Left ventricle myocardium inferior (tissue), 1 donor: Measurements from ENCODE around the gene LRRC10B. TPM values are rescaled to one million over a fixed set of nuclear protein-coding genes. Genes with fewer than 3 reads are reported as not detected.

Experiments used
- DNase-seq: peaks from one replicate; pipeline ENCODE4 v3.0.0-alpha.2; 2020
- H3K27ac ChIP-seq: fragments of 200-600 bp; replicated peaks from 2 replicates; pipeline ENCODE4 v1.8.0; 2021
- H3K27me3 ChIP-seq: fragments of 200-600 bp; 2 replicates; pipeline ENCODE4 v1.8.0; 2021; ENCODE audit warnings: low read depth
- H3K36me3 ChIP-seq: fragments of 200-600 bp; 2 replicates; pipeline ENCODE4 v1.8.0; 2021
- H3K4me1 ChIP-seq: fragments of 200-600 bp; 2 replicates; pipeline ENCODE4 v1.8.0; 2021
- H3K4me3 ChIP-seq: fragments of 200-600 bp; 2 replicates; pipeline ENCODE4 v1.8.0; 2021; ENCODE audit warnings: mild to moderate bottlenecking, moderate library complexity
- H3K9me3 ChIP-seq: fragments of 200-600 bp; replicated peaks from 2 replicates; pipeline ENCODE4 v1.8.0; 2021
- intact Hi-C: fragments of 100-400 bp; cut with micrococcal nuclease; formaldehyde crosslinking; loops from one replicate; pipeline ENCODE4 v1.11.0; 2022
- total RNA-seq: library from RNA; stranded (reverse); fragmentation: NEBNext Ultra II Directional; extraction: Animal tissue kit (Norgen Biotek cat#: 25700); gene quantifications from one replicate; pipeline ENCODE4 v1.2.1, GENCODE V29; 2021
- TF ChIP-seq, protein P1 (sequence below): fragments of 200-600 bp; IDR thresholded peaks from 2 replicates; pipeline ENCODE4 v1.8.0; 2021; ENCODE audit warnings: antibody characterized with exemption, mild to moderate bottlenecking, borderline replicate concordance
- donor health status: DM: no; HTN: yes; CAD: no; lungs with severe emphysema.

Gene LRRC10B
- total RNA-seq, 1 donor from 2014 or later = 0.88 TPM

DNA sequence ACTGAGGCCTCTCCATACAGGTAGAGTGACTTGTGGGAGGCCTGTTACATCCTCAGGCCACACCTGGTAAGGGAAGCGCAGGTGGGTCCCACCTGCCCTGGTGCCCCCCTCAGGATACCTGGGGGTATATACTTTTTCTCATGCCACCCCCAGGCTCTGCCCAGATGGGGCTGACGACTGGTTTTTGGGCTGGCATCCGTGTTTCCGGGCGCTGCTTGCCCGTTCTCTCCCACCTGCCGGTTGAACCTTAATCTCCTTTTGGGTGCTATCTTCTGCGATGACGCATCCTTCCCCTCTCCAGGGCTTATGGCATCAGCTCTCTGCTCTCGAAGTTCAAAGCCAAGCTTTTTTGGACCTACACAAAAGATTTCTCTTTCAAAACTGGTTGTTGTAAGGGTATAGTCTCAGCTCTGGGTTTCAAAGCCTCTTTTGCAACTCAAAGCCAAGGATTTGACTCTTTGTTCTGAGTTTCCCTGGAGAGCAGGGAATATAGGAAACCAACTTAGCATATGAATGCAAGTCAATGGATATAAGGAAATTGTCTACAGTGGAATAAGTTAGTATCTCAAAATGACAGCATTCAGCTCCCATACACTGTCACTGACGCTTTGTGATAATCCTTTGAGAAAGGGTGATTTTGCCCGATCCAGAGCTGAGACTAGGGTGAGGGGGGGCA lies 8.6 kb upstream of the LRRC10B start:
- no peaks in the 10 kb centered on the region for H3K9me3 ChIP-seq
- TF ChIP-seq, protein P1, sequence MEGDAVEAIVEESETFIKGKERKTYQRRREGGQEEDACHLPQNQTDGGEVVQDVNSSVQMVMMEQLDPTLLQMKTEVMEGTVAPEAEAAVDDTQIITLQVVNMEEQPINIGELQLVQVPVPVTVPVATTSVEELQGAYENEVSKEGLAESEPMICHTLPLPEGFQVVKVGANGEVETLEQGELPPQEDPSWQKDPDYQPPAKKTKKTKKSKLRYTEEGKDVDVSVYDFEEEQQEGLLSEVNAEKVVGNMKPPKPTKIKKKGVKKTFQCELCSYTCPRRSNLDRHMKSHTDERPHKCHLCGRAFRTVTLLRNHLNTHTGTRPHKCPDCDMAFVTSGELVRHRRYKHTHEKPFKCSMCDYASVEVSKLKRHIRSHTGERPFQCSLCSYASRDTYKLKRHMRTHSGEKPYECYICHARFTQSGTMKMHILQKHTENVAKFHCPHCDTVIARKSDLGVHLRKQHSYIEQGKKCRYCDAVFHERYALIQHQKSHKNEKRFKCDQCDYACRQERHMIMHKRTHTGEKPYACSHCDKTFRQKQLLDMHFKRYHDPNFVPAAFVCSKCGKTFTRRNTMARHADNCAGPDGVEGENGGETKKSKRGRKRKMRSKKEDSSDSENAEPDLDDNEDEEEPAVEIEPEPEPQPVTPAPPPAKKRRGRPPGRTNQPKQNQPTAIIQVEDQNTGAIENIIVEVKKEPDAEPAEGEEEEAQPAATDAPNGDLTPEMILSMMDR = no peak
- H3K4me1 ChIP-seq = peaks cover 17% of the 10 kb centered on the region
- H3K27ac ChIP-seq = no peak overlapping the region
- intact Hi-C loops = no loop called here
- no peak overlapping the region for H3K4me3 ChIP-seq
- H3K27me3 ChIP-seq = peaks cover under 1% of the 10 kb centered on the region
- no peak for DNase-seq
- no peaks in the 10 kb centered on the region for H3K36me3 ChIP-seq

DNA sequence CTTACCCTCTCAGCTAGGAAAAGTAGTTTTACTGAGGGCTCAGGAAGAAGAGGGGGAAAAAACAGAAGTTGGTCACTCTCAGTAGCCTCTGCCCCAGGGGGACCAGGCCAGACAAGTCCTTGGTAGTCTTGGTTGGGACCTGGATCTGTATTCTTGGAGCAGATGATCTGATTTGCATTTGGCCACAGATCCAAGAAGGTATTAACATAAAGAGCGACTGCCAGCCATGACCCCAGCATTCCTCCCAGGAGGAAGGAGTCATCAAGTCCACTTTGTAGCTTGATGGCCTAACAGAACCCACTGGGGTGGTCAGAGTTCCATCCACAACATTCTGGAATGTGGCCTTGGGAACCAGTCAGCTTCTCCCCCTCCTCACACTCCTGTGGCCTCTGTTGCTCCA lies 6.0 kb upstream of the LRRC10B start:
- TF ChIP-seq, protein P1 = no peak
- Histone ChIP-seq H3K4me3 (no peak overlapping the region), H3K4me1 (no peaks in the 10 kb centered on the region), H3K27me3 (peaks cover 26% of the 10 kb centered on the region), H3K36me3 (no peaks in the 10 kb centered on the region), H3K9me3 (no peaks in the 10 kb centered on the region), H3K27ac (no peak overlapping the region)
- intact Hi-C loops = no loop called here
- no peak for DNase-seq

DNA sequence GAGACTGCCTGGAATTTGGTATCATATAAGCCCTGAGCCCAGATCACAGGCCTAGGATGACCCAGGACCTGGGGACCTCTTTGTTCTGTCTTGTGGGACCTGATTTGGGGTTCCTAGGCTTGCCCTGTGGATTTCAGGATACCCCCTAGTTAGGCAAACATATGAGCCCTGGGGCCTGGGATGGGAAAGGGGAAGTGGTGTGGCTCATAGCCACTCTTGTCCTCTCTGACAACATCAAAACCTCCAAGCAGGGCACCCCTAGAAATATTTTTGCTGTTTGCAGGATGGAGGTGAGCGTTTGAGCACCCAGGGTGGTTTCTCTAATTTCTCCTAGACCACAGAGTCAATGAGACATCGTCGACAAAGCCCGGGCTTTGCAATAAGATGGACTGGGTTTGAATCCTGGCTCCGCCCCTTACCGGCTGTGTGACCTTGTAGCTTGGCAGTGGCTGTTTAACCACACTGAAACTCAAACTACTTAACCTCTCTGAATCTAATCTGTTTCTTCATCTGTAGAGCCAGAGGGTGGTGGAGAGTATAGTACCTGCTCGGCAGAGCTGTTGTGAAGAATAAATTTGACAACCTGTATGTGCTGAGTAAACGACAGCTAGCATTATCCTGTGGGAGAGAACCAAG lies 5.3 kb upstream of the LRRC10B start:
- H3K27ac ChIP-seq = no peak overlapping the region
- intact Hi-C loops = no loop called here
- H3K9me3 ChIP-seq = no peaks in the 10 kb centered on the region
- H3K27me3 ChIP-seq = peaks cover 34% of the 10 kb centered on the region
- H3K4me3 ChIP-seq = no peak overlapping the region
- TF ChIP-seq, protein P1 = no peak
- no peaks in the 10 kb centered on the region for H3K36me3 ChIP-seq
- H3K4me1 ChIP-seq = peaks cover 5% of the 10 kb centered on the region
- DNase-seq = no peak

DNA sequence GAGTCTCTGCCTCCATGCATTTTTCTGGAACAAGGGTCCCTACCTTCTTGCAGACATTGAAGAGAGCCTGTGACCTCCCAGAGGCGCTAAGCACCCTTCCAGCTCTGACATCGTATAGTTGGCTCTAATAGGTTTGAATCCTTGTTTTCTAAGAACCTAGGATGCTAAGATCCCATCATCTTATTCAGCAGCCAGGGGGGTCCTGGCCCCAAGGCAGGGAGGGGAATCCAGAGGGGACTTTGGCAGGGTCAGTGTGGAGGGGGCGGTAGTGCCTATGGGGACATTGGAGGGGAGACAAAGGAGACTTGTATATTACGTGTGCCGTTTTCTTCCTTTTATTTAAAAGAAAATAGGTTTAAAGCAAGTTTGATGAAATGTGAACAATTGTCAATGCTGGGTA lies 3.4 kb upstream of the LRRC10B start:
- Histone ChIP-seq H3K27me3 (peaks cover 51% of the 10 kb centered on the region), H3K9me3 (no peaks in the 10 kb centered on the region), H3K4me3 (no peak overlapping the region), H3K27ac (no peak overlapping the region), H3K4me1 (peaks cover 20% of the 10 kb centered on the region), H3K36me3 (no peaks in the 10 kb centered on the region)
- no peak for DNase-seq
- TF ChIP-seq, protein P1 = no peak
- intact Hi-C loops = no loop called here

DNA sequence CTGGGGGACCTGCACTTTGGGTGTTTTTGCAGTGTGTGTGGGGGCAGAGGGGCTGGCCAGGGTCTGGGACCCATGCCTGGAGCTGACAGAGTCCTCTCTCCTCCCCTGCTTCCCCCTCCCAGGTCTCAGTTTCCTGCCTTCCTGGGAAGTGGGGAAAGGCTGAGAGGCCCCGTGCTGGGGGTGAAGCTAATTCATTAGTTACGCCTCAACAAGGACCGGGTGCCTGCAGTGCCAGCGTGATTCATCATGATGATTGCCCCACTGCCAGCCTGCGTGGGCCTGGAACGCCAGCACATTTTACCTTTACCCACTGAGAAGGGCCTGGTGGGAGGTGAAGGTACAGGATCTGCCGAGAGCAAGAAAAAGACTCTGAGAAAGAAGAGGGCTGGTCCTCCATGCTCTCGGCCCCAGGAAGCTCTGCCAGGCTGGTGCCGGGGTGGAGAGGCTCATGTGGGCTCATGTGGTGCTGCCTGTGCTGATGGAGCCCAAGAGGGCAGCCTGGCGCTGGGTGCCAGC lies 2.9 kb upstream of the LRRC10B start:
- no peaks in the 10 kb centered on the region for H3K36me3 ChIP-seq
- no peak overlapping the region for H3K27ac ChIP-seq
- TF ChIP-seq, protein P1 = no peak
- peaks cover 21% of the 10 kb centered on the region for H3K4me1 ChIP-seq
- no peaks in the 10 kb centered on the region for H3K9me3 ChIP-seq
- intact Hi-C loops = no loop called here
- H3K4me3 ChIP-seq = no peak overlapping the region
- peaks cover 57% of the 10 kb centered on the region for H3K27me3 ChIP-seq
- no peak for DNase-seq
